MCF 10A (cell line): ENCODE results near the gene TAF3. TPM values are rescaled to one million over a fixed set of nuclear protein-coding genes. Genes with fewer than 3 reads are reported as not detected.

ENCODE experiments used
- BruUV-seq: library from RNA; stranded (reverse); fragments of 400-500 nt; replicated peaks from 2 replicates; lab custom pipeline; 2021; lab: Mats Ljungman, UMichigan
- CTCF ChIA-PET: fragments of 300-600 bp; sonication (Branson Sonifier 250); formaldehyde crosslinking; extraction: SDS; loops from one replicate; lab custom pipeline; 2021; ENCODE audit warnings: antibody characterized with exemption, inconsistent platforms; lab: Yijun Ruan, JAX
- POLR2A ChIA-PET: fragments of 300-600, 350-650 bp; sonication (Branson Sonifier 250); formaldehyde crosslinking; extraction: SDS; loops from one replicate; lab custom pipeline; 2020; ENCODE audit warnings: antibody characterized with exemption, inconsistent platforms; lab: Yijun Ruan, JAX
- DNase-seq: peaks from one replicate; pipeline ENCODE4 v3.0.0-alpha.2; 2018; ENCODE audit not compliant: unreplicated experiment
- H3K27ac Mint-ChIP-seq: one replicate; pipeline ENCODE4 v1.8.0; 2022; ENCODE audit warnings: mild to moderate bottlenecking, low read depth, mixed read lengths; ENCODE audit not compliant: unreplicated experiment
- H3K27me3 Mint-ChIP-seq: one replicate; pipeline ENCODE4 v1.8.0; 2022; ENCODE audit warnings: mixed read lengths; ENCODE audit not compliant: insufficient read depth, unreplicated experiment
- H3K36me3 Mint-ChIP-seq: one replicate; pipeline ENCODE4 v1.8.0; 2022; ENCODE audit warnings: mild to moderate bottlenecking, moderate library complexity, mixed read lengths; ENCODE audit not compliant: insufficient read depth, unreplicated experiment
- H3K4me1 Mint-ChIP-seq: one replicate; pipeline ENCODE4 v1.8.0; 2022; ENCODE audit warnings: mixed read lengths; ENCODE audit not compliant: insufficient read depth, unreplicated experiment
- H3K4me3 Mint-ChIP-seq: one replicate; pipeline ENCODE4 v1.8.0; 2022; ENCODE audit warnings: mild to moderate bottlenecking, moderate library complexity, mixed read lengths; ENCODE audit not compliant: unreplicated experiment
- H3K9me3 Mint-ChIP-seq: one replicate; pipeline ENCODE4 v1.8.0; 2022; ENCODE audit warnings: mixed read lengths; ENCODE audit not compliant: unreplicated experiment
- intact Hi-C: fragments of 100-400 bp; cut with micrococcal nuclease; formaldehyde crosslinking; loops from 2 replicates; pipeline ENCODE4 v1.14.1; 2022
- total RNA-seq: library from RNA; stranded (reverse); gene quantifications from 2 replicates; pipeline ENCODE4 v1.2.3, GENCODE V29; 2022
- TF ChIP-seq, protein P1 (sequence below): fragments of 200-600 bp; IDR thresholded peaks from one replicate; pipeline ENCODE4 v1.8.0; 2022; ENCODE audit warnings: antibody characterized with exemption, mild to moderate bottlenecking; ENCODE audit not compliant: unreplicated experiment

Gene TAF3
- total RNA-seq, 1 experiment from 2014 or later: 9.9 TPM

DNA sequence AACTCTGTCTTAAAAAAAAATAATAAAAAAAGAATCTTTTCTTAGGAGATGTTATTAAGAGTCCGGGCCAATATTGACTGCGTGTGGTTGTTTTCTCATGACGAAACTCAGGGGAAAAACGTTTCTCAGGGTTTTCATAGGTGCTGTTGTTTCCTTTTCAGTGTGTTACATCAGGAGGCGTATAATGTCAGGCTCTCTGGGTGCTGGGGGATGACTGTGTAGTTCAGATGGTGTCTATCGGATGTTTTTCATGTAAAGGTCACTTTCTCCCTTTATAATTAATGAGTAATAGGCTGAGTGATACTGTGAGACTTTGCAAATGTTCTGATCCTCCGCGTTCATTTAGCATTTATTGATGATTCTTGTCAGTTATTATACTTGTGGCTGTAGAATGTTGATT is 84.1 kb downstream of the TAF3 start:
- TF ChIP-seq, protein P1, sequence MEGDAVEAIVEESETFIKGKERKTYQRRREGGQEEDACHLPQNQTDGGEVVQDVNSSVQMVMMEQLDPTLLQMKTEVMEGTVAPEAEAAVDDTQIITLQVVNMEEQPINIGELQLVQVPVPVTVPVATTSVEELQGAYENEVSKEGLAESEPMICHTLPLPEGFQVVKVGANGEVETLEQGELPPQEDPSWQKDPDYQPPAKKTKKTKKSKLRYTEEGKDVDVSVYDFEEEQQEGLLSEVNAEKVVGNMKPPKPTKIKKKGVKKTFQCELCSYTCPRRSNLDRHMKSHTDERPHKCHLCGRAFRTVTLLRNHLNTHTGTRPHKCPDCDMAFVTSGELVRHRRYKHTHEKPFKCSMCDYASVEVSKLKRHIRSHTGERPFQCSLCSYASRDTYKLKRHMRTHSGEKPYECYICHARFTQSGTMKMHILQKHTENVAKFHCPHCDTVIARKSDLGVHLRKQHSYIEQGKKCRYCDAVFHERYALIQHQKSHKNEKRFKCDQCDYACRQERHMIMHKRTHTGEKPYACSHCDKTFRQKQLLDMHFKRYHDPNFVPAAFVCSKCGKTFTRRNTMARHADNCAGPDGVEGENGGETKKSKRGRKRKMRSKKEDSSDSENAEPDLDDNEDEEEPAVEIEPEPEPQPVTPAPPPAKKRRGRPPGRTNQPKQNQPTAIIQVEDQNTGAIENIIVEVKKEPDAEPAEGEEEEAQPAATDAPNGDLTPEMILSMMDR: no peak
- H3K4me1 Mint-ChIP-seq: no peaks in the 10 kb centered on the region
- peaks cover 13% of the 10 kb centered on the region for H3K36me3 Mint-ChIP-seq
- DNase-seq: no peak
- BruUV-seq: no TSS peak
- no peaks in the 10 kb centered on the region for H3K27me3 Mint-ChIP-seq
- intact Hi-C loops: no loop called here
- POLR2A ChIA-PET: no interaction called here
- no peak overlapping the region for H3K4me3 Mint-ChIP-seq
- H3K9me3 Mint-ChIP-seq: no peaks in the 10 kb centered on the region
- H3K27ac Mint-ChIP-seq: no peak overlapping the region
- CTCF ChIA-PET: no interaction called here

DNA sequence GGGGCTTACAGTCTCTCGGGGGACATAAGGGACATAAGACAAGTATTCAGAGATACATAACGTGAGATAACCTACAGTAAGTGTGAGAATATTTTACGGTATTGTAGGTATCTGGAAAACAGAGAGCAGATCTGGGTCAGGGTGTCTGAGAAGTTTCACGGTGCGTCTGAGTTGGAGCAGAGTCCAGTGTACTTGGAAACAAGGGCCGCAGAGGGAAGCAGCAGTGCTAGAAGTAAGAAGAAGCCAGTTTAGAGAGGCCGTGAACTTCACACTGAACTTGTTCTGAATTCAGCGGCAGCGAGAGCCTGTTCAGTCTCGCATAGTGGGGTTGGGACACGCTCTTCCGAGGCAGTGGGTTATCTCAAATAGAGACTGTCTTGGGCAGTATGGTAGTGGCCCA is 85.5 kb downstream of the TAF3 start:
- CTCF ChIA-PET: no interaction called here
- no peak for DNase-seq
- BruUV-seq: no TSS peak
- intact Hi-C loops: no loop called here
- TF ChIP-seq, protein P1: no peak
- POLR2A ChIA-PET: no interaction called here
- H3K36me3 Mint-ChIP-seq: peaks cover under 1% of the 10 kb centered on the region
- no peaks in the 10 kb centered on the region for H3K9me3 Mint-ChIP-seq
- H3K27me3 Mint-ChIP-seq: no peaks in the 10 kb centered on the region
- H3K27ac Mint-ChIP-seq: no peak overlapping the region
- no peaks in the 10 kb centered on the region for H3K4me1 Mint-ChIP-seq
- no peak overlapping the region for H3K4me3 Mint-ChIP-seq

DNA sequence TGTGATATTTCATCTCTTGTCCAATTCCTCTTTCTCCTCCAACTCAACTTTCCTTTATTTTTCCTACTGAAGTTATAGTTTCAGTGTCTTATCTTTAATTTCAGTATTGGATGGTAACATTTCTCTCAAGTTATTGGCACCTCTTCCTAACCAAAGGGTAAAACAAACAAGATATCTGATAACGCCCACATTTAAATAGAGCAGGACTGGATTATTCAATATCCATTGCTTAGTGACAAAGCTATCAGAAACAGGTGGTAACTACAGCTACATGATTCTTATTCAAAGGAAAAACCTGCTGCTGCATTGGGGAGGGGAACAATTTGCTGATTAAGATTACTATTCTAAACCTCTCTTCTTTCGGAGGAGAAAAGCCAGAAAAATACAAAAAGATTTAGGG is 87.8 kb downstream of the TAF3 start:
- Mint-ChIP-seq H3K27me3 (no peaks in the 10 kb centered on the region), H3K4me1 (no peaks in the 10 kb centered on the region), H3K36me3 (no peaks in the 10 kb centered on the region), H3K27ac (no peak overlapping the region), H3K9me3 (no peaks in the 10 kb centered on the region), H3K4me3 (no peak overlapping the region)
- CTCF ChIA-PET: no interaction called here
- POLR2A ChIA-PET: no interaction called here
- TF ChIP-seq, protein P1: no peak
- intact Hi-C loops: no loop called here
- no TSS peak for BruUV-seq
- no peak for DNase-seq

DNA sequence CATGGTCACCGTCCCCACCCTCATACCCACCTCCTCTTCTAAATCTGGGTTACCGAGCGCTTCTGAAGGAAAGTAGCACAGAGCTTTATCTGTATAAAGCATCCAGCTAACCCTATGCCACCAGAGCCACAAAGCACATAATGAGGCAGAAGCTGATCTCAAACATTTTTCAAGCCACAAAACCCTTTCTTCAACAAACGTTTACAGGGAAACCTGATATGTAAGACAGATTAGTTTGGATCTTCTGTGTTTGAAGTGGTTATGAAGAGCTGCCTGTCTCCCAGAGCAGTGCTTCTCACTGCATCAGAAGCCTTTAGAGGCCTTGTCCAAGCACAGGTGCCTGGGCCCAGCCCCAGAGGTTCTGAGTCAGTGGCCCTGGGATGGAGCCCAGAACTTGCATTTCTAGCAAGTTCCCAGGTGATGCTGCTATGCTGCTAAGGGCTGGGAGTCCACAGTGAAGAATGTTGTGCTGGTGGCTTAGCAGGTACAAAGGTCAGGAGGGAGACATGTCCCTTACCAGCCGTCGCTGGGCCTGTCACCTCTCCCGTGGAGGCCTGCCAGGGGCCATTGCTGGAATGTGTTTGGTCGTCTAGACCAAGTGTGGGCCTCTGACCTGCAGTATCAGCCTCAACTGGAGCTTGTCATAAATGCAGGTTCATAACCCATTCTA is 90.4 kb downstream of the TAF3 start:
- Mint-ChIP-seq H3K27me3 (no peaks in the 10 kb centered on the region), H3K27ac (peak overlapping the region; percentile 31), H3K4me3 (no peak overlapping the region), H3K4me1 (no peaks in the 10 kb centered on the region), H3K36me3 (no peaks in the 10 kb centered on the region), H3K9me3 (no peaks in the 10 kb centered on the region)
- TF ChIP-seq, protein P1: no peak
- BruUV-seq: no TSS peak
- DNase-seq: no peak
- intact Hi-C loops: no loop called here
- ChIA-PET POLR2A (interaction anchor here (0.6 kb wide), 1 partner anchor 527 kb away, joined by 4 read pairs; no protein-coding TSS in a partner anchor), CTCF (no interaction called here)
